Uterus (tissue), 4 donors: Measurements from ENCODE around the gene IRF1. TPM values are rescaled to one million over a fixed set of nuclear protein-coding genes. Genes with fewer than 3 reads are reported as not detected.

Experiments
- DNase-seq, 2 donors: peaks; one replicate each; pipeline ENCODE4 v3.0.0-alpha.2; 2019 to 2020
- H3K27ac ChIP-seq, 2 donors: fragments of 200-600 bp; sonication (generic); 1 replicate in 1 of 2; 2 replicates in 1 of 2; pipeline ENCODE4 v1.5.1; 2016 to 2018
- H3K27me3 ChIP-seq, 2 donors: fragments of 200-600 bp; sonication (generic); one replicate each; pipeline ENCODE4 v1.5.1; 2018 to 2019; ENCODE audit warnings: control low read depth in 1 of 2
- H3K36me3 ChIP-seq, 2 donors: fragments of 200-600 bp; sonication (generic); one replicate each; pipeline ENCODE4 v1.5.1; 2019; ENCODE audit warnings: control low read depth in 1 of 2
- H3K4me1 ChIP-seq, 2 donors: fragments of 200-600 bp; sonication (generic); one replicate each; pipeline ENCODE4 v1.5.1; 2018 to 2019; ENCODE audit warnings: control low read depth in 1 of 2
- H3K4me3 ChIP-seq, 2 donors: fragments of 200-600 bp; sonication (generic); 1 replicate in 1 of 2; 2 replicates in 1 of 2; pipeline ENCODE4 v1.5.1; 2018 to 2019; ENCODE audit warnings: mild to moderate bottlenecking in 1 of 2
- H3K9me3 ChIP-seq, 2 donors: fragments of 200-600 bp; sonication (generic); one replicate each; pipeline ENCODE4 v1.5.1; 2019; ENCODE audit warnings: control low read depth in 1 of 2
- POLR2A ChIP-seq, 2 donors: fragments of 450-650 bp; IDR thresholded peaks; one replicate each; pipeline ENCODE4 v1.6.1; 2016; ENCODE audit warnings: antibody characterized with exemption in 2 of 2, mild to moderate bottlenecking in 1 of 2, moderate library complexity in 1 of 2
- intact Hi-C: fragments of 100-400 bp; cut with DNase I; formaldehyde crosslinking; loops from one replicate; pipeline ENCODE4 v1.15.1; 2023; ENCODE audit warnings: low total_unique reads
- total RNA-seq, 4 donors: library from RNA; depleted of rRNA in 3 of 4; stranded (reverse); fragments of >200 nt in 3 of 4; gene quantifications; one replicate each; pipeline versions ENCODE4 v1.1.0 to v1.2.4, GENCODE V29; 2014 to 2023
- TF ChIP-seq, protein P1 (sequence below), 4 experiments: fragments of 200-600 bp in 2 of 4; fragments of 450-650 bp in 2 of 4; sonication (generic) in 2 of 4; IDR thresholded peaks; one replicate each; pipeline ENCODE4 v1.5.1; 2016 to 2019; ENCODE audit warnings: antibody characterized with exemption in 4 of 4, mild to moderate bottlenecking in 2 of 4, moderate library complexity in 1 of 4
- donor health status: DM: yes; HTN: yes; CAD: no.

IRF1 gene
- total RNA-seq, 4 donors from 2014 or later: 3.8 to 110 (median 25.7) TPM

DNA sequence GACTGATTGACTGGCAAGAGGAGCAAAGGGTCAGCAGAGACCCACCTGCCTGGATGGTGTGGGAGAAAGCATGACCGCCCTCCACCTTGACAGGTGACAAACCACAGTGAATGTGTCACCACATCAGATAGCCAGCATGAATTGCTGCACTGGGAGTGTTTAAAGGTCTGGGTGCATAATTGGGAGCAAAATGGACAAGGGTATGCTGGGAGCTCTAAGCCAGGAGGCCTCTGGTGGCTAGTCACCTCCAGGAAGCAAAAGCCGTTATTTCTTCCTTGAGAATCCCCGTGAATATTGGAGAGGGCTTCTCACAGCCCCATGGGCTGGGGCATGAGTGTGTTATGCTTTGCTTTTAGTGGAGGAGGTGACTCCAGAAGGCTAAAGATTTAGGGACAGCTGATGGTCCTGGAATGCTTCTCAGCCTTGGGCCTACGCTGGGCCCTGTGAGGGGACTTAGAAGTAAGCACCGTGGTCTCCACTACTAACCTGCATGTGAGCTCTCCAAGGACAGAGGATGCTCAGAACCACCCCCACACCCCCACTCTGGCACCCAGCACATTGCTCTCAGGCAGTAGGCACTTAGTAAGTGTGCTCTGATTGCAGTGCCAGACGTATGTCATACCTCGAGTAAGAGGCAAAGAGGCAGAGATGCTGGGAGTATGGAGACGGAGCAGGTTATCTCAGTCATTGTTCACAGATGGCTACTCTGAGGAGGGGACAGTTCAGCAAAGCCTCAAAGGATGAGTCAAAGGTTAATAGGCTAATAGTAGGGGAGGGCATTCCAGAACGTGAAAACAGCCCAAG lies 9.1 kb upstream of the IRF1 start:
- H3K27me3 ChIP-seq: no peaks in the 10 kb centered on the region
- TF ChIP-seq, protein P1, sequence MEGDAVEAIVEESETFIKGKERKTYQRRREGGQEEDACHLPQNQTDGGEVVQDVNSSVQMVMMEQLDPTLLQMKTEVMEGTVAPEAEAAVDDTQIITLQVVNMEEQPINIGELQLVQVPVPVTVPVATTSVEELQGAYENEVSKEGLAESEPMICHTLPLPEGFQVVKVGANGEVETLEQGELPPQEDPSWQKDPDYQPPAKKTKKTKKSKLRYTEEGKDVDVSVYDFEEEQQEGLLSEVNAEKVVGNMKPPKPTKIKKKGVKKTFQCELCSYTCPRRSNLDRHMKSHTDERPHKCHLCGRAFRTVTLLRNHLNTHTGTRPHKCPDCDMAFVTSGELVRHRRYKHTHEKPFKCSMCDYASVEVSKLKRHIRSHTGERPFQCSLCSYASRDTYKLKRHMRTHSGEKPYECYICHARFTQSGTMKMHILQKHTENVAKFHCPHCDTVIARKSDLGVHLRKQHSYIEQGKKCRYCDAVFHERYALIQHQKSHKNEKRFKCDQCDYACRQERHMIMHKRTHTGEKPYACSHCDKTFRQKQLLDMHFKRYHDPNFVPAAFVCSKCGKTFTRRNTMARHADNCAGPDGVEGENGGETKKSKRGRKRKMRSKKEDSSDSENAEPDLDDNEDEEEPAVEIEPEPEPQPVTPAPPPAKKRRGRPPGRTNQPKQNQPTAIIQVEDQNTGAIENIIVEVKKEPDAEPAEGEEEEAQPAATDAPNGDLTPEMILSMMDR (IDR thresholded peaks at IDR 0.05): no peak
- TF ChIP-seq POLR2A (IDR thresholded peaks at IDR 0.05): no peak
- no peak overlapping the region for H3K4me3 ChIP-seq
- no peak for DNase-seq
- peaks cover 0 to 5% of the 10 kb centered on the region in 2 donors for H3K4me1 ChIP-seq
- intact Hi-C loops: loop anchor here (2.0 to 5.0 kb wide), 2 partner anchors 72 to 111 kb away; no protein-coding TSS in a partner anchor
- peak overlapping the region; percentile 73 to 88 for H3K27ac ChIP-seq
- H3K36me3 ChIP-seq: no peaks in the 10 kb centered on the region
- H3K9me3 ChIP-seq: no peaks in the 10 kb centered on the region

DNA sequence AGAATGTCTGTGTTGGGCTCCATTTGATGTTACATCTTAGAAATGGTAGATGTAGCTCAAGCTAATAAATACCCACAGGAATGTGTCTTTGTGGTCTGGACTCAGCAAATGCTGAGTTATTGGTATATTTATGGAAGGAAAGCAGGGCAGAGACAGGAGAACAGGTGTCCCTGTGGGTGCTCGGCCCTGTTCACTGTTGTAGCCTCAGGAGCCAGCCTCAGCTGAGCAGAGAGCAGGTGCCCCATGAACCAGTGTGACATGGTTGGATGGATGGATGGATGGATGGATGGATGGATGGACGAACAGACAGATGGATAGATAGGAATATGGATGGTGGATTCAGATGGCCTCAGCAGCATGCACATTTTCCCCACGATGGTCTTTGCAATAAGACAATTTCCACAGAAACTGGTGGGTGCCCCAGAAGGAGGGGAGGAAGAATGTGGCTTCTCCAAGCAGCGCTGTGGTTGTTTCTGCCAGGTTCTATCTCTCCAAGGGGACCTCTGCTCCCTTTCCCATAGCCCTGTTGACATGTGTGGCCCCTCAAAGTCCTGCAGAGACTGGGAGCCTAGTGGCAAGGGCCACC lies 8.2 kb upstream of the IRF1 start:
- Histone ChIP-seq H3K4me3 (no peak overlapping the region), H3K4me1 (peaks cover 0 to 6% of the 10 kb centered on the region in 2 donors), H3K27ac (peak overlapping the region; percentile 88 to 91), H3K36me3 (no peaks in the 10 kb centered on the region), H3K27me3 (no peaks in the 10 kb centered on the region), H3K9me3 (no peaks in the 10 kb centered on the region)
- DNase-seq: no peak
- TF ChIP-seq POLR2A (IDR thresholded peaks at IDR 0.05): no peak
- TF ChIP-seq, protein P1 (IDR thresholded peaks at IDR 0.05): no peak
- intact Hi-C loops: loop anchor here (2.0 to 5.0 kb wide), 2 partner anchors 71 to 110 kb away; no protein-coding TSS in a partner anchor

DNA sequence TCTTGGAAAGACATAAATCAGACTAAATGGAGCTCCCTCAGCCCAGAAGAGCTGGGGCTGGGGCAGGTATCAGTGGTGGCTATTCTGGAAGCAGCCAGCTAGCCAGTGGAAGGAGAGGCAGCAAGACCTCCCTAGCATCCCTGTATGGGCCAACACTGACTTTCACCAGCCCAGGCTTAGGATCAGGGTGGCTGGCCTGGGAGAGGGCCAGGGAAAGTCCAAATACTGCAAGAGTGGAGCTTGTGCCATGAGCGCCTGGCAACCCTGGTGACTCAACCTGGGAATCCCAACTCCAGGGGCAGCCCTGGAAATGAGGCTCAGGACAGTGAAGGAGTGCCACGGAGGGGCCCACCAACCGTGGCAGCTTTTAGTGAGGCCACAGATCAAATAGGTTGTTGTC lies 7.6 kb upstream of the IRF1 start:
- peaks cover 0 to 6% of the 10 kb centered on the region in 2 donors for H3K4me1 ChIP-seq

DNA sequence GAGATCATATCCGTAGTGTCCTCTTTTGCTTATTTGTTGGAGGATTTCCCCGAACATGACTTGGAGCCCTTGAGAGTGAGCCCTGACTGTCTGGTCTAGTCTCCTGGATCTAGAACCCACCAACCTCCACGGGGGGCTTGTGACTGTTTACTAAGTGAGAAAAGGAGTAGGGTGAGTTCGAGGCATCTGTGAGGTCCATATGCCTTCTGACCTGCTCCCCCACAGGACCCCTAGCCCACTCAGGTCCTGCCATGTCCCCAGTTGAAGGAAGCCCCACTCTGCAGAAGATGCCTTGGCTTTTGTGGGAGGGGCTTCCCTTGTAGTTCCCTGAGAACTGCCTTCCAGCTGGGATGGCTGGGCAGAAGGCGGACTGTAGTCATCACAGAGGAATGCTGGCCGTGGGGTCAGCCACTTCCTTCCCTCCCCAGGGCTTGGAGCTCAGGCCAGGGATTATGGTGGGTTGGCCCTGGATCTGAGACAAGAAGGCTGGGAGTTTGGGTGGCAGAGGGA lies 7.0 kb upstream of the IRF1 start:
- peak; percentile 79 to 80 for DNase-seq
- H3K4me3 ChIP-seq: peak overlapping the region in 1 of 2 donors; percentile 46

More for the DNA sequence above, 7.6 kb upstream of the IRF1 start:
- Histone ChIP-seq H3K9me3 (no peaks in the 10 kb centered on the region), H3K27me3 (no peaks in the 10 kb centered on the region), H3K4me3 (no peak overlapping the region), H3K36me3 (no peaks in the 10 kb centered on the region), H3K27ac (peak overlapping the region; percentile 88 to 91)
- DNase-seq: peak; percentile 44 to 54
- intact Hi-C loops: loop anchor here (2.0 to 5.0 kb wide), 2 partner anchors 71 to 109 kb away; no protein-coding TSS in a partner anchor
- TF ChIP-seq, protein P1 (IDR thresholded peaks at IDR 0.05): no peak
- TF ChIP-seq POLR2A (IDR thresholded peaks at IDR 0.05): no peak

More for the DNA sequence above, 7.0 kb upstream of the IRF1 start:
- TF ChIP-seq, protein P1 (IDR thresholded peaks at IDR 0.05): no peak
- no peak for TF ChIP-seq POLR2A (IDR thresholded peaks at IDR 0.05)
- Histone ChIP-seq H3K4me1 (peaks cover 0 to 6% of the 10 kb centered on the region in 2 donors), H3K9me3 (no peaks in the 10 kb centered on the region), H3K36me3 (no peaks in the 10 kb centered on the region), H3K27me3 (no peaks in the 10 kb centered on the region), H3K27ac (peak overlapping the region; percentile 88 to 91)
- intact Hi-C loops: loop anchor here (5.0 kb wide), 1 partner anchor 70 kb away; no protein-coding TSS in a partner anchor
